ENCODE measurements around the gene TXLNG.
A peak's percentile ranks its signal among the peaks of the same experiment; 100 is the strongest.
"Not testable (repeated sequence)": the region's sequence is repeated elsewhere in the genome, so short reads cannot be mapped to it uniquely, and the experiment has no call there.

Gene TXLNG

GRCh38 chrX:16786139-16786790 is at the start of gene TXLNG:
Gene TXLNG (plus strand): TSS chrX:16786466. CDS start chrX:16786488, 22 bp downstream.
- peak; percentile 65 to 86 (median 83) for DNase-seq (ENCODE audit: low read depth in 3 of 3)

GRCh38 chrX:16737024-16737423 is 49.2 kb upstream of the TXLNG start:
- DNase-seq (ENCODE audit: low read depth in 3 of 3): no peak

GRCh38 chrX:16739574-16739973 is 46.7 kb upstream of the TXLNG start:
- DNase-seq (ENCODE audit: low read depth in 3 of 3): no peak

GRCh38 chrX:16743604-16744325 is 42.5 kb upstream of the TXLNG start:
- DNase-seq (ENCODE audit: low read depth in 3 of 3): no peak

GRCh38 chrX:16745102-16745501 is 41.2 kb upstream of the TXLNG start:
- DNase-seq (ENCODE audit: low read depth in 3 of 3): no peak

GRCh38 chrX:16745659-16746058 is 40.6 kb upstream of the TXLNG start:
- DNase-seq (ENCODE audit: low read depth in 3 of 3): no peak

- no peak for DNase-seq (ENCODE audit: low read depth in 3 of 3)
Measured at GRCh38 chrX:16748425-16748824, 37.8 kb upstream of the TXLNG start.

- DNase-seq (ENCODE audit: low read depth in 3 of 3): no peak
Measured at GRCh38 chrX:16750136-16750535, 36.1 kb upstream of the TXLNG start.

GRCh38 chrX:16754019-16754418 is 32.2 kb upstream of the TXLNG start:
- no peak for DNase-seq (ENCODE audit: low read depth in 3 of 3)

GRCh38 chrX:16756724-16757123 is 29.5 kb upstream of the TXLNG start:
- DNase-seq (ENCODE audit: low read depth in 3 of 3): no peak

- DNase-seq (ENCODE audit: low read depth in 3 of 3): not testable (repeated sequence)
Measured at GRCh38 chrX:16761500-16761899, 24.8 kb upstream of the TXLNG start.

GRCh38 chrX:16762579-16762978 is 23.7 kb upstream of the TXLNG start:
- DNase-seq (ENCODE audit: low read depth in 3 of 3): no peak

GRCh38 chrX:16765594-16765993 is 20.7 kb upstream of the TXLNG start:
- DNase-seq (ENCODE audit: low read depth in 3 of 3): no peak

GRCh38 chrX:16770970-16771482 is 15.2 kb upstream of the TXLNG start:
- DNase-seq (ENCODE audit: low read depth in 3 of 3): no peak

GRCh38 chrX:16771483-16772398 is 14.5 kb upstream of the TXLNG start:
- no peak for DNase-seq (ENCODE audit: low read depth in 3 of 3)

GRCh38 chrX:16772460-16772859 is 13.8 kb upstream of the TXLNG start:
- DNase-seq (ENCODE audit: low read depth in 3 of 3): no peak

- DNase-seq (ENCODE audit: low read depth in 3 of 3): no peak
Measured at GRCh38 chrX:16774746-16775145, 11.5 kb upstream of the TXLNG start.

GRCh38 chrX:16778545-16778944 is 7.7 kb upstream of the TXLNG start:
- no peak for DNase-seq (ENCODE audit: low read depth in 3 of 3)

- no peak for DNase-seq (ENCODE audit: low read depth in 3 of 3)
Measured at GRCh38 chrX:16778993-16779392, 7.3 kb upstream of the TXLNG start.

GRCh38 chrX:16779815-16780214 is 6.5 kb upstream of the TXLNG start:
- not testable (repeated sequence) for DNase-seq (ENCODE audit: low read depth in 3 of 3)

GRCh38 chrX:16783452-16783851 is 2.8 kb upstream of the TXLNG start:
- DNase-seq (ENCODE audit: low read depth in 3 of 3): no peak

GRCh38 chrX:16784440-16784839 is 1.8 kb upstream of the TXLNG start:
- not testable (repeated sequence) for DNase-seq (ENCODE audit: low read depth in 3 of 3)
